IMR-90 (cell line): Measurements from ENCODE around the gene SPATA31D1.

ENCODE experiments used
- BHLHE40 ChIP-seq: fragments of 150-350 bp; IDR thresholded peaks from 2 replicates; pipeline ENCODE4 v1.6.1; 2016; ENCODE audit warnings: mild to moderate bottlenecking, low read depth, low read length
- POLR2A ChIP-seq: IDR thresholded peaks from 2 replicates; pipeline ENCODE4 v1.6.1; 2012; ENCODE audit warnings: mild to moderate bottlenecking, low read depth, low read length
- TF ChIP-seq, protein P1 (sequence below): conservative IDR thresholded peaks from 2 replicates; pipeline ENCODE4 v1.5.1; 2012; ENCODE audit warnings: mild to moderate bottlenecking, low read depth, low read length, improper control_type of control experiment

DNA sequence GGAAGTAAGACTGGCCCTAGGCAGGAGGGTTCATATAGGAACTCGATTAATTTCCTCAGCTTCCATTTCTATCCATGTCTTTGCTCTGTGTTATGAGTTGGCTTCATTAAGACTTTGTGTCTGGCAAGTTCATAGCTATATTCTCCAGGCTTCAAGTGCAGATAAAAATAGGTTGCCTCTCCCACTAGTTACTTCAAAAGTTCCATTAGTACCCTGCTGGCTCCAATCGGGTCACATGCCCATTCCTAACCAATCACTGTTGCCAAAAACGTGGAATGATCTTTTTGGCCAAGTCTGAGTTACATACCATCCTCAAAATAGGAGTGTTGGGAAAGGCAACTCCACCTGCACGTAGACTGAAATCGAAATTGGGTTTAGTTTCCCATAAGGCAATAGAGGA, 13.8 kb upstream of the SPATA31D1 start:
- TF ChIP-seq, protein P1, sequence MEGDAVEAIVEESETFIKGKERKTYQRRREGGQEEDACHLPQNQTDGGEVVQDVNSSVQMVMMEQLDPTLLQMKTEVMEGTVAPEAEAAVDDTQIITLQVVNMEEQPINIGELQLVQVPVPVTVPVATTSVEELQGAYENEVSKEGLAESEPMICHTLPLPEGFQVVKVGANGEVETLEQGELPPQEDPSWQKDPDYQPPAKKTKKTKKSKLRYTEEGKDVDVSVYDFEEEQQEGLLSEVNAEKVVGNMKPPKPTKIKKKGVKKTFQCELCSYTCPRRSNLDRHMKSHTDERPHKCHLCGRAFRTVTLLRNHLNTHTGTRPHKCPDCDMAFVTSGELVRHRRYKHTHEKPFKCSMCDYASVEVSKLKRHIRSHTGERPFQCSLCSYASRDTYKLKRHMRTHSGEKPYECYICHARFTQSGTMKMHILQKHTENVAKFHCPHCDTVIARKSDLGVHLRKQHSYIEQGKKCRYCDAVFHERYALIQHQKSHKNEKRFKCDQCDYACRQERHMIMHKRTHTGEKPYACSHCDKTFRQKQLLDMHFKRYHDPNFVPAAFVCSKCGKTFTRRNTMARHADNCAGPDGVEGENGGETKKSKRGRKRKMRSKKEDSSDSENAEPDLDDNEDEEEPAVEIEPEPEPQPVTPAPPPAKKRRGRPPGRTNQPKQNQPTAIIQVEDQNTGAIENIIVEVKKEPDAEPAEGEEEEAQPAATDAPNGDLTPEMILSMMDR, result no peak
- no peak for TF ChIP-seq POLR2A
- no peak for TF ChIP-seq BHLHE40
